Measurements from ENCODE around the gene RBM10.

- TF ChIP-seq POLR2AphosphoS5 (IDR thresholded peaks at IDR 0.05) (no peak), POLR2A (IDR thresholded peaks at IDR 0.05) (no peak)
- TF ChIP-seq, protein P1, sequence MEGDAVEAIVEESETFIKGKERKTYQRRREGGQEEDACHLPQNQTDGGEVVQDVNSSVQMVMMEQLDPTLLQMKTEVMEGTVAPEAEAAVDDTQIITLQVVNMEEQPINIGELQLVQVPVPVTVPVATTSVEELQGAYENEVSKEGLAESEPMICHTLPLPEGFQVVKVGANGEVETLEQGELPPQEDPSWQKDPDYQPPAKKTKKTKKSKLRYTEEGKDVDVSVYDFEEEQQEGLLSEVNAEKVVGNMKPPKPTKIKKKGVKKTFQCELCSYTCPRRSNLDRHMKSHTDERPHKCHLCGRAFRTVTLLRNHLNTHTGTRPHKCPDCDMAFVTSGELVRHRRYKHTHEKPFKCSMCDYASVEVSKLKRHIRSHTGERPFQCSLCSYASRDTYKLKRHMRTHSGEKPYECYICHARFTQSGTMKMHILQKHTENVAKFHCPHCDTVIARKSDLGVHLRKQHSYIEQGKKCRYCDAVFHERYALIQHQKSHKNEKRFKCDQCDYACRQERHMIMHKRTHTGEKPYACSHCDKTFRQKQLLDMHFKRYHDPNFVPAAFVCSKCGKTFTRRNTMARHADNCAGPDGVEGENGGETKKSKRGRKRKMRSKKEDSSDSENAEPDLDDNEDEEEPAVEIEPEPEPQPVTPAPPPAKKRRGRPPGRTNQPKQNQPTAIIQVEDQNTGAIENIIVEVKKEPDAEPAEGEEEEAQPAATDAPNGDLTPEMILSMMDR (IDR thresholded peaks at IDR 0.05): no peak
These were observed 15.1 kb upstream of the RBM10 start for GRCh38 chrX:47129899-47130358.

All from suprapubic skin (tissue), 4 donors.